ENCODE measurements around the gene DTX1.

DTX1 gene

GRCh38 chr12:113120670-113121370, 64.3 kb downstream of the DTX1 start:
- peaks cover 31% of the 10 kb centered on the region for H3K36me3 ChIP-seq (ENCODE audit: control insufficient read depth, low read length)
- H3K4me3 ChIP-seq (ENCODE audit: low read length): peak overlapping the region; percentile 23
- H3K27ac ChIP-seq (ENCODE audit: low read depth, low read length): peak overlapping the region; percentile 18; the same call in 1 of the 2 replicates
- H3K79me2 ChIP-seq (ENCODE audit: control insufficient read depth, low read length): no peaks in the 10 kb centered on the region
- H3K9me2 ChIP-seq (replicated peaks; ENCODE audit: control insufficient read depth, low read length): no peaks in the 10 kb centered on the region
- no peak for TF ChIP-seq CTCF (IDR thresholded peaks at IDR 0.05; ENCODE audit: low read depth, low read length, poor library complexity, severe bottlenecking)
- no peak for TF ChIP-seq EZH2phosphoT487 (IDR thresholded peaks at IDR 0.05; ENCODE audit: borderline replicate concordance, low read length)
- no peaks in the 10 kb centered on the region for H3K9me3 ChIP-seq (ENCODE audit: control insufficient read depth, insufficient read depth, low read length)
- no peaks in the 10 kb centered on the region for H4K20me1 ChIP-seq (ENCODE audit: control insufficient read depth, insufficient read depth, low read depth, low read length)
- peaks cover 31% of the 10 kb centered on the region for H3K4me1 ChIP-seq (ENCODE audit: control insufficient read depth, low read length)
- no peaks in the 10 kb centered on the region for H3K27me3 ChIP-seq (ENCODE audit: control insufficient read depth, low read length)
- peak overlapping the region; percentile 65 for H3K4me2 ChIP-seq (ENCODE audit: low read length)
- H3F3A ChIP-seq (ENCODE audit: control insufficient read depth, insufficient read depth): no peaks in the 10 kb centered on the region

GRCh38 chr12:113127791-113128199, 71.3 kb downstream of the DTX1 start:
- Histone ChIP-seq H4K20me1 (ENCODE audit: control insufficient read depth, insufficient read depth, low read depth, low read length) (0 out of 2 replicates have a peak, but pooled peaks cover 3% of the 10 kb centered on the region), H3K36me3 (ENCODE audit: control insufficient read depth, low read length) (peaks cover 43% of the 10 kb centered on the region), H3K27ac (ENCODE audit: low read depth, low read length) (no peak overlapping the region), H3K9me3 (ENCODE audit: control insufficient read depth, insufficient read depth, low read length) (no peaks in the 10 kb centered on the region), H3F3A (ENCODE audit: control insufficient read depth, insufficient read depth) (peaks cover 5% of the 10 kb centered on the region; the same call in 1 of the 2 replicates), H3K4me2 (ENCODE audit: low read length) (no peak overlapping the region), H3K27me3 (ENCODE audit: control insufficient read depth, low read length) (no peaks in the 10 kb centered on the region), H3K79me2 (ENCODE audit: control insufficient read depth, low read length) (peaks cover 23% of the 10 kb centered on the region), H3K4me3 (ENCODE audit: low read length) (no peak overlapping the region), H3K9me2 (replicated peaks; ENCODE audit: control insufficient read depth, low read length) (no peaks in the 10 kb centered on the region), H3K4me1 (ENCODE audit: control insufficient read depth, low read length) (peaks cover 39% of the 10 kb centered on the region)
- no peak for TF ChIP-seq CTCF (IDR thresholded peaks at IDR 0.05; ENCODE audit: low read depth, low read length, poor library complexity, severe bottlenecking)
- no peak for TF ChIP-seq EZH2phosphoT487 (IDR thresholded peaks at IDR 0.05; ENCODE audit: borderline replicate concordance, low read length)

DNA sequence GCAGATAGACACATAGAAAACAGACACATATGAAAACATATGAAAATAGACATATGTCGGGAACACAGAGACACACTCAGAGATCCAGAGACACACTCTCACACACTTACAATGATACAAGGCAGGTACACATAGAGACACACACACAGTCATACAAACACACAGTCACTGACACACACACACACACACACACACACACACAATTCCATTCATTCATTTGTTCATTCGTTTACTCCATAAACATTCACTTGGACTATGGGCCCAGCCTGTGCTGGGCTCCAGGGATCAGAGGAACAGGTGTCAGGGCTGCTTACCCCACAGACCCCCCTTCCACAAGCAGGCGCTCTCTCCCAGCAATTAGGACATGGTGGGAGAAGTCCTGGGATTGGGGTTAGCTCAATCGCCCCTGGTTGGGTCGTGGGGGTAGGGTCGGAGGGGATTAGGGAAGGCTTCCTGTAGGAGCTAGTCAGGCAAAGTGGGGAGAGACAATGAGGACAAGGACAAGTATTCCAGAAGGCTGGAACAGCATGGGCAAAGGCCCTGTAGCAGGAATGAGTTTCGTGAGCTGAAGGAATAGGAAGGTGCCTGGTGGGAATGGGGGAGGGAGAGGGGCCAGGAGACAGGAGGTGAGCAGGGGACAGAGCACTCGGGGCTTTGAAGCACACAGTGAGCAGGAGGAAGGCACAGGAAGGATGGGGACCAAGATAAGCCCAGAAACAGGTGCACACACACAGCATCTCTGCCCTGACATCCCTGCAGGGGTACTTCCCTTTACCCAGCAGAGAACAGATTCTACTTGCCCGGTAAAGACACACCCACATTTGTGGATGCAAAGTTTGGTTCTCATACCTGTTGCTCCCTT, 72.5 kb downstream of the DTX1 start:
- Histone ChIP-seq H3K4me3 (ENCODE audit: low read length) (no peak overlapping the region), H3K36me3 (ENCODE audit: control insufficient read depth, low read length) (peaks cover 33% of the 10 kb centered on the region), H3K9me3 (ENCODE audit: control insufficient read depth, insufficient read depth, low read length) (no peaks in the 10 kb centered on the region), H3F3A (ENCODE audit: control insufficient read depth, insufficient read depth) (peaks cover 5% of the 10 kb centered on the region; the same call in 1 of the 2 replicates), H3K27ac (ENCODE audit: low read depth, low read length) (no peak overlapping the region), H3K27me3 (ENCODE audit: control insufficient read depth, low read length) (no peaks in the 10 kb centered on the region), H3K79me2 (ENCODE audit: control insufficient read depth, low read length) (peaks cover 36% of the 10 kb centered on the region), H3K4me2 (ENCODE audit: low read length) (peak overlapping the region; percentile 70), H4K20me1 (ENCODE audit: control insufficient read depth, insufficient read depth, low read depth, low read length) (0 out of 2 replicates have a peak, but pooled peaks cover 3% of the 10 kb centered on the region), H3K9me2 (replicated peaks; ENCODE audit: control insufficient read depth, low read length) (no peaks in the 10 kb centered on the region), H3K4me1 (ENCODE audit: control insufficient read depth, low read length) (peaks cover 46% of the 10 kb centered on the region)
- TF ChIP-seq EZH2phosphoT487 (IDR thresholded peaks at IDR 0.05; ENCODE audit: borderline replicate concordance, low read length): no peak
- peak; percentile 15 for TF ChIP-seq CTCF (IDR thresholded peaks at IDR 0.05; ENCODE audit: low read depth, low read length, poor library complexity, severe bottlenecking)
